T-cell (primary cell): ENCODE measurements around the gene CORO7. TPM values are rescaled to one million over a fixed set of nuclear protein-coding genes. Genes with fewer than 3 reads are reported as not detected.

Experiments used
- ATAC-seq, 4 experiments: fragments of 200-7000 bp in 3 of 4; fragments of 150-1000 bp in 1 of 4; cut with Tn5 transposase; replicated peaks in 1 of 4; 1 replicate in 3 of 4; 2 replicates in 1 of 4; pipeline ENCODE4 v1.10.0; 2021; ENCODE audit warnings: moderate library complexity in 3 of 4, mild to moderate bottlenecking in 2 of 4, moderate number of reproducible peaks in 1 of 4
- CTCF ChIA-PET, 2 donors: fragments of 300-600 bp; sonication (Branson Sonifier 250); formaldehyde crosslinking; loops; one replicate each; lab custom pipeline; 2022; ENCODE audit warnings: antibody characterized with exemption in 2 of 2; lab: Charles Lee
- POLR2A ChIA-PET, 2 donors: fragments of 300-600 bp; sonication (Branson Sonifier 250); formaldehyde crosslinking; loops; one replicate each; lab custom pipeline; 2022; ENCODE audit warnings: antibody characterized with exemption in 2 of 2; lab: Charles Lee
- DNase-seq, 35 experiments: peaks; one replicate each; pipeline versions ENCODE4 v3.0.0 to v3.0.0-alpha.2; 2013 to 2023
- H3K27ac ChIP-seq: one replicate; pipeline ENCODE4 v1.5.1; 2013; ENCODE audit warnings: low read length
- H3K27me3 ChIP-seq, 2 experiments: replicated peaks in 1 of 2; 1 replicate in 1 of 2; 2 replicates in 1 of 2; pipeline versions ENCODE4 v1.6.1 to v1.7.0; 2013; ENCODE audit warnings: low read length in 1 of 2, mixed read lengths in 1 of 2; ENCODE audit not compliant: control insufficient read depth in 2 of 2, insufficient read depth in 2 of 2; ENCODE audit errors: extremely low read depth in 1 of 2
- H3K36me3 ChIP-seq, 2 donors: 1 replicate in 1 of 2; 2 replicates in 1 of 2; pipeline versions ENCODE4 v1.6.1 to v1.7.0; 2013; ENCODE audit warnings: low read length in 1 of 2; ENCODE audit not compliant: control insufficient read depth in 2 of 2, insufficient read depth in 1 of 2; ENCODE audit errors: extremely low read depth in 1 of 2
- H3K4me1 ChIP-seq, 2 experiments: 1 replicate in 1 of 2; 2 replicates in 1 of 2; pipeline versions ENCODE4 v1.6.1 to v1.7.0; 2013; ENCODE audit warnings: low read length in 2 of 2, mixed read lengths in 1 of 2; ENCODE audit not compliant: insufficient read depth in 2 of 2, control insufficient read depth in 1 of 2; ENCODE audit errors: extremely low read depth in 1 of 2
- H3K4me3 ChIP-seq, 2 donors: 1 replicate in 1 of 2; 2 replicates in 1 of 2; pipeline versions ENCODE4 v1.5.1 to v1.7.0; 2013; ENCODE audit warnings: mild to moderate bottlenecking in 2 of 2, low read length in 1 of 2, moderate library complexity in 1 of 2; ENCODE audit not compliant: control insufficient read depth in 1 of 2; ENCODE audit errors: extremely low read depth in 1 of 2
- H3K9me3 ChIP-seq: 2 replicates; pipeline ENCODE4 v1.7.0; 2013
- H3K27ac Mint-ChIP-seq, 2 donors: one replicate each; pipeline ENCODE4 v1.8.0; 2020 to 2021; ENCODE audit warnings: mild to moderate bottlenecking in 2 of 2, mixed read lengths in 2 of 2
- H3K27me3 Mint-ChIP-seq, 2 donors: one replicate each; pipeline ENCODE4 v1.8.0; 2021 to 2022; ENCODE audit warnings: mixed read lengths in 2 of 2
- H3K36me3 Mint-ChIP-seq: one replicate; pipeline ENCODE4 v1.8.0; 2021; ENCODE audit warnings: mixed read lengths
- H3K4me1 Mint-ChIP-seq, 3 donors: one replicate each; pipeline ENCODE4 v1.8.0; 2020 to 2022; ENCODE audit warnings: mixed read lengths in 3 of 3, mild to moderate bottlenecking in 1 of 3
- H3K4me3 Mint-ChIP-seq, 3 donors: one replicate each; pipeline ENCODE4 v1.8.0; 2020 to 2022; ENCODE audit warnings: mild to moderate bottlenecking in 3 of 3, mixed read lengths in 3 of 3, moderate library complexity in 3 of 3
- H3K9me3 Mint-ChIP-seq, 3 donors: one replicate each; pipeline ENCODE4 v1.8.0; 2020 to 2022; ENCODE audit warnings: mixed read lengths in 3 of 3
- WGBS: methylation state at CpG from one replicate; pipeline ENCODE4 v1.1.5; 2013; ENCODE audit warnings: missing lambda C conversion rate; ENCODE audit not compliant: insufficient coverage; 5-methylcytosine and 5-hydroxymethylcytosine counted together
- total RNA-seq, 35 experiments: library from RNA in 6 of 35; stranded (reverse) in 6 of 35; fragments of 120-200 nt in 1 of 35; gene quantifications; one replicate each; pipeline versions ENCODE4 v1.2.1 to v1.2.4 and lab custom pipeline; 2013 to 2026

Gene CORO7
- total RNA-seq, 5 donors from 2014 or later (not counting 1 experiment from before 2014, with no cell fraction given): 213 to 675 (median 230) TPM

- Mint-ChIP-seq H3K27ac (no peak overlapping the region), H3K9me3 (no peaks in the 10 kb centered on the region), H3K27me3 (no peaks in the 10 kb centered on the region), H3K4me1 (no peaks in the 10 kb centered on the region), H3K4me3 (no peak overlapping the region), H3K36me3 (peaks cover 15% of the 10 kb centered on the region)
- no peak for ATAC-seq
- ChIA-PET POLR2A (no interaction called here), CTCF (no interaction called here)
- peaks cover 15 to 91% of the 10 kb centered on the region in 2 donors for H3K36me3 ChIP-seq
- peaks cover 0 to 19% of the 10 kb centered on the region in 2 experiments for H3K4me1 ChIP-seq
- DNase-seq: no peak
- H3K27ac ChIP-seq: no peak overlapping the region
- no peaks in the 10 kb centered on the region for H3K9me3 ChIP-seq
- H3K27me3 ChIP-seq: no peaks in the 10 kb centered on the region
- no peak overlapping the region for H3K4me3 ChIP-seq
- WGBS: over 99% methylated on average over 19 of the region's 20 CpGs
Observed at GRCh38 chr16:4387781-4388180, 28.6 kb downstream of the CORO7 start.

- Histone ChIP-seq H3K4me1 (peaks cover 0 to 12% of the 10 kb centered on the region in 2 experiments), H3K36me3 (peaks cover 21 to 86% of the 10 kb centered on the region in 2 donors)
- POLR2A ChIA-PET: interaction anchor here in 1 of 2 donors (1.1 kb wide), 1 partner anchor 8 kb away, joined by 3 read pairs; no protein-coding TSS in a partner anchor
Observed at GRCh38 chr16:4386951-4387565, 29.3 kb downstream of the CORO7 start.

GRCh38 chr16:4386451-4386805 is 30.0 kb downstream of the CORO7 start:
- no peaks in the 10 kb centered on the region for H3K4me1 Mint-ChIP-seq
- no peaks in the 10 kb centered on the region for H3K27me3 Mint-ChIP-seq
- H3K4me3 Mint-ChIP-seq: no peak overlapping the region
- 92% methylated on average over 4 of the region's 8 CpGs for WGBS
- DNase-seq (no peak), ATAC-seq (no peak)
- Histone ChIP-seq H3K4me3 (no peak overlapping the region), H3K27ac (no peak overlapping the region), H3K27me3 (no peaks in the 10 kb centered on the region), H3K4me1 (peaks cover 0 to 6% of the 10 kb centered on the region in 2 experiments), H3K9me3 (no peaks in the 10 kb centered on the region), H3K36me3 (peaks cover 24 to 84% of the 10 kb centered on the region in 2 donors)
- peaks cover 12% of the 10 kb centered on the region for H3K36me3 Mint-ChIP-seq
- no peaks in the 10 kb centered on the region for H3K9me3 Mint-ChIP-seq
- CTCF ChIA-PET: no interaction called here
- POLR2A ChIA-PET: interaction anchor here in 1 of 2 donors (0.6 to 1.1 kb wide), 2 partner anchors 9 to 67 kb away, joined by 3 to 12 read pairs; no protein-coding TSS in a partner anchor
- H3K27ac Mint-ChIP-seq: no peak overlapping the region

More at GRCh38 chr16:4386951-4387565, 29.3 kb downstream of the CORO7 start:
- CTCF ChIA-PET: no interaction called here
- no peaks in the 10 kb centered on the region for H3K9me3 Mint-ChIP-seq
- H3K27me3 ChIP-seq: no peaks in the 10 kb centered on the region
- peaks cover 12% of the 10 kb centered on the region for H3K36me3 Mint-ChIP-seq
- no peak overlapping the region for H3K27ac Mint-ChIP-seq
- no peak overlapping the region for H3K4me3 Mint-ChIP-seq
- DNase-seq: peak in 1 of 35 experiments; percentile 9
- H3K27ac ChIP-seq: no peak overlapping the region
- no peak overlapping the region for H3K4me3 ChIP-seq
- H3K9me3 ChIP-seq: no peaks in the 10 kb centered on the region
- WGBS: 96% methylated on average over 3 of the region's 10 CpGs
- H3K4me1 Mint-ChIP-seq: no peaks in the 10 kb centered on the region
- H3K27me3 Mint-ChIP-seq: no peaks in the 10 kb centered on the region
- ATAC-seq: no peak

- Histone ChIP-seq H3K27me3 (no peaks in the 10 kb centered on the region), H3K36me3 (peaks cover 28 to 84% of the 10 kb centered on the region in 2 donors), H3K9me3 (no peaks in the 10 kb centered on the region), H3K4me3 (no peak overlapping the region), H3K27ac (no peak overlapping the region), H3K4me1 (peaks cover 0 to 6% of the 10 kb centered on the region in 2 experiments)
- no peaks in the 10 kb centered on the region for H3K27me3 Mint-ChIP-seq
- POLR2A ChIA-PET: interaction anchor here in 1 of 2 donors (0.6 to 1.1 kb wide), 2 partner anchors 9 to 66 kb away, joined by 3 to 12 read pairs; no protein-coding TSS in a partner anchor
- no peaks in the 10 kb centered on the region for H3K9me3 Mint-ChIP-seq
- CTCF ChIA-PET: interaction anchor here in 1 of 2 donors (0.6 kb wide), 1 partner anchor 20 kb away, joined by 3 read pairs; no protein-coding TSS in a partner anchor
- no peaks in the 10 kb centered on the region for H3K4me1 Mint-ChIP-seq
- H3K4me3 Mint-ChIP-seq: no peak overlapping the region
- peaks cover 12% of the 10 kb centered on the region for H3K36me3 Mint-ChIP-seq
- no peak overlapping the region for H3K27ac Mint-ChIP-seq
- 93% methylated on average over 4 of the region's 11 CpGs for WGBS
- peak in 1 of 35 experiments; percentile 16 for DNase-seq
- ATAC-seq: no peak
Observed at GRCh38 chr16:4385789-4386450, 30.5 kb downstream of the CORO7 start.

- Mint-ChIP-seq H3K27ac (no peak overlapping the region), H3K27me3 (no peaks in the 10 kb centered on the region), H3K4me3 (no peak overlapping the region), H3K9me3 (no peaks in the 10 kb centered on the region), H3K4me1 (no peaks in the 10 kb centered on the region), H3K36me3 (peaks cover 11% of the 10 kb centered on the region)
- no peaks in the 10 kb centered on the region for H3K9me3 ChIP-seq
- DNase-seq (no peak), ATAC-seq (no peak)
- CTCF ChIA-PET: interaction anchor here in 1 of 2 donors (0.6 kb wide), 1 partner anchor 21 kb away, joined by 3 read pairs; no protein-coding TSS in a partner anchor
- H3K27ac ChIP-seq: no peak overlapping the region
- no peak overlapping the region for H3K4me3 ChIP-seq
- H3K36me3 ChIP-seq: peaks cover 28 to 84% of the 10 kb centered on the region in 2 donors
- WGBS: 93% methylated on average over 14 of the region's 20 CpGs
- no peaks in the 10 kb centered on the region for H3K27me3 ChIP-seq
- peaks cover 0 to 7% of the 10 kb centered on the region in 2 experiments for H3K4me1 ChIP-seq
- POLR2A ChIA-PET: no interaction called here
Observed at GRCh38 chr16:4385066-4385788, 31.2 kb downstream of the CORO7 start.

- H3K4me1 ChIP-seq: peaks cover 0 to 11% of the 10 kb centered on the region in 2 experiments
- Mint-ChIP-seq H3K9me3 (no peaks in the 10 kb centered on the region), H3K27ac (no peak overlapping the region), H3K27me3 (no peaks in the 10 kb centered on the region), H3K36me3 (peaks cover 10% of the 10 kb centered on the region), H3K4me3 (no peak overlapping the region), H3K4me1 (no peaks in the 10 kb centered on the region)
- no peaks in the 10 kb centered on the region for H3K27me3 ChIP-seq
- ATAC-seq (no peak), DNase-seq (no peak)
- no peaks in the 10 kb centered on the region for H3K9me3 ChIP-seq
- ChIA-PET POLR2A (no interaction called here), CTCF (no interaction called here)
- H3K4me3 ChIP-seq: no peak overlapping the region
- no peak overlapping the region for H3K27ac ChIP-seq
- 83% methylated on average over 17 of the region's 20 CpGs for WGBS
- H3K36me3 ChIP-seq: peaks cover 28 to 81% of the 10 kb centered on the region in 2 donors
Observed at GRCh38 chr16:4384509-4384942, 31.9 kb downstream of the CORO7 start.
